GM13977 (cell line): Measurements from ENCODE around the gene AEBP2.

Experiments used
- DNase-seq: peaks from one replicate; pipeline ENCODE4 v3.0.0; 2012; ENCODE audit warnings: low spot score
- CTCF ChIP-seq: IDR thresholded peaks from 2 replicates; pipeline ENCODE4 v1.5.1; 2012; ENCODE audit warnings: mild to moderate bottlenecking, control low read depth; ENCODE audit not compliant: insufficient read depth; ENCODE audit errors: extremely low read depth, missing control alignments
- in situ Hi-C: fragments of 300-500 bp; cut with MboI; formaldehyde crosslinking; loops from one replicate; pipeline ENCODE4 v1.12.0; 2022; ENCODE audit warnings: low sequenced_read_pairs, low pct_unique_long_range_greater_than_20kb, mixed read lengths, inconsistent platforms; ENCODE audit not compliant: unreplicated experiment

AEBP2 gene

GRCh38 chr12:19454837-19455236, 15.5 kb downstream of the AEBP2 start:
- in situ Hi-C loops = no loop called here
- no peak for TF ChIP-seq CTCF
- no peak for DNase-seq

GRCh38 chr12:19456176-19456575, 16.9 kb downstream of the AEBP2 start:
- in situ Hi-C loops = no loop called here
- DNase-seq = no peak
- no peak for TF ChIP-seq CTCF

- DNase-seq = no peak
- no peak for TF ChIP-seq CTCF
- in situ Hi-C loops = no loop called here
These were observed 18.3 kb downstream of the AEBP2 start for GRCh38 chr12:19457561-19457960.

- no peak for DNase-seq
- in situ Hi-C loops = no loop called here
- no peak for TF ChIP-seq CTCF
These were observed 19.4 kb downstream of the AEBP2 start for GRCh38 chr12:19458733-19459132.

GRCh38 chr12:19461999-19462398, 22.7 kb downstream of the AEBP2 start:
- in situ Hi-C loops = no loop called here
- TF ChIP-seq CTCF = no peak
- DNase-seq = no peak

GRCh38 chr12:19462406-19462805, 23.1 kb downstream of the AEBP2 start:
- in situ Hi-C loops = no loop called here
- no peak for DNase-seq
- no peak for TF ChIP-seq CTCF

- no peak for TF ChIP-seq CTCF
These were observed 24.9 kb downstream of the AEBP2 start for GRCh38 chr12:19464192-19464580.

More at GRCh38 chr12:19464192-19464580, 24.9 kb downstream of the AEBP2 start:
- in situ Hi-C loops = no loop called here
- no peak for DNase-seq
